Jurkat, Clone E6-1 (cell line): ENCODE measurements around the gene HIGD2A.
A peak's percentile ranks its signal among the peaks of the same experiment; 100 is the strongest.

Experiments
- DNase-seq: peaks from one replicate; pipeline ENCODE4 v3.0.0-alpha.2; 2011; ENCODE audit warnings: low read depth, low spot score
- H3K4me3 ChIP-seq: 2 replicates; pipeline ENCODE4 v1.5.1; 2011; ENCODE audit warnings: mild to moderate bottlenecking, low read length, control low read depth, moderate library complexity

The HIGD2A gene

DNA sequence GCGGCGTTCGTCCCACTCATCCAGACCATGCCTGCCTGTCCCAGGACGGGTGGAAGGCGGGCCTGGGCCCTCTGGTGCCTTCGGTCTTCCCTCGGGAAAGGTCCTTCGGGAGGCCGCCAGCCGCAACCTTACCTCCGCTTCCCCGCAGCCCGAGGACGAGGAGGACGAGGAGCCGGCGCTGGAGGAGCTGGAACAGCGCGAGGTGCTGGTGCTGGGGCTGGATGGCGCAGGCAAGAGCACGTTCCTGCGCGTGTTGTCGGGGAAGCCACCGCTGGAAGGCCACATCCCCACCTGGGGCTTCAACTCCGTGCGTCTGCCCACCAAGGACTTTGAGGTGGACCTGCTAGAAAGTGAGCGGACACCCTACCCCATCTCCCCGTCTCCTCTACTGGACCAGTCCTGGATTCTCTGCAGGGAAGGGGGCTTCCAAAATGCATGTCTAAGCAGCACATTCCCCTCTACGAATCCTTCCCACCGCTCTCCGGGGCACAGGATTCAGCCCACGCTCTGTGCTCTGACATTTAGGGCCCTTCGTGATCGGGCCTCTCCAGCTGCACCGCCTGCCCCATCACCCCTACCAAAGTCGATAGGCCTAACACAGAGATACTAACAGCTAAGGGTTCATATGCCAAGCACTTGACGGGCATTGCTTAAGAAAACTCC lies 22.2 kb upstream of the HIGD2A start:
- DNase-seq = no peak
- H3K4me3 ChIP-seq = no peak overlapping the region

- H3K4me3 ChIP-seq = no peak overlapping the region
- DNase-seq = no peak
Observed at GRCh38 chr5:176368726-176369125, 19.8 kb upstream of the HIGD2A start.

DNA sequence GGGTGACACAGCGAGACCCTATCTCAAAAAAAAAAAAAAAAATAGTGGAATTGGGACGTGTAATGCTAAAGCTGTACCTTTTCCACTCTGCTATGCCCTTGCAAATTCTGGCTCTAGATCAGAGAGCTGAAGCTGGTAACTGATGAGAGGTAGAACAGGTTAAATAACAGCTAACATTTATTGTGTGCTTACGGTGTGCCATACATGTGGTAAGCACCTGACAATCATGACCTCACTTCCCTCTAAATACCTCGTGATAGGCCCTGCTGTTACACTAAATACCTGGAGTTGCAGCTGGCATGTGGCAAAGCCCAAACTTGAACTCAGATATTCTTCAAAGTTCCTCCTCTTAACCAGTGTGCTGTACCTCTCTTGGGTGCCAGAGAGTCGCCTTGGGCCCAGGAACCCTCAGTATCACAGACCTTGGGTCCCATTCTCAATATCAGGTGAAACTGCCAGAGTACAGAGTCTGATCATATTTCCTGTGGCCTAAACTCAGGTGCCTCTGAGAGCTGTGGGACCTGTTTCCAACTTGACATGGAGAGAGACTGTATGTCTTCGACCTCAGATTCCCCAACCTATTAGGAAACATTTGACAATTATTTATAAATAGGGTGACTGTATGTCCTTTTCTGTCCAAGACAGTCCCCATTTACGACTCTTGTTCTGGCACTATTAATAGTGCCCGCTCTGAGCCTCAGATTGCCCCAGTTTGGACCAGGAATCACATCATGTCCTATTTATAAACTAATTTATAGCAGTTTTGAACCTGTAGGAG lies 18.4 kb upstream of the HIGD2A start:
- no peak for DNase-seq
- H3K4me3 ChIP-seq = no peak overlapping the region

- DNase-seq = no peak
- H3K4me3 ChIP-seq = no peak overlapping the region
Observed at GRCh38 chr5:176371621-176372539, 16.7 kb upstream of the HIGD2A start.

- no peak overlapping the region for H3K4me3 ChIP-seq
Observed at GRCh38 chr5:176373100-176373818, 15.3 kb upstream of the HIGD2A start.

DNA sequence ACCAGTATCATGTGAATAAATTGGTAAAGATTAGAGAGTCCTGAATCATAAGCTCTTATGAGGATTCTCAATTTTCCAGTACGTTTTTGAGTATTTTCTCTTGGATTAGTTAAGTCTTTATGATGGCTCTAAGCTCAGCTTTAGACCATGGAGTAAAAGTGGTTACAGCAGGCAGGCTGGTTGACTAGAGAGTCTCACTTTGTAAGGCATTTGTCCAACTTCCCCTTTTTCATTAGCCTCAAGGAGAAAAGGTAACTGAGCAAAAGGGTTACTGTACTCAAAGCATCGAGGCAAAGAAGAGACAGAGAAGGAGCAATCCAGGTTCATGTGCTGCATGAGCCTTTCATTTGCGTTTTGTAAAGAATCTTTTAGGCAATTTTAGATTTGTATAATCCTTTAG lies 8.7 kb upstream of the HIGD2A start:
- DNase-seq = no peak
- no peak overlapping the region for H3K4me3 ChIP-seq

More at GRCh38 chr5:176373100-176373818, 15.3 kb upstream of the HIGD2A start:
- no peak for DNase-seq

- no peak for DNase-seq
Observed at GRCh38 chr5:176381423-176381822, 7.1 kb upstream of the HIGD2A start.

GRCh38 chr5:176381979-176382378 lies 6.6 kb upstream of the HIGD2A start:
- DNase-seq = no peak

More at GRCh38 chr5:176381423-176381822, 7.1 kb upstream of the HIGD2A start:
- H3K4me3 ChIP-seq = no peak overlapping the region

GRCh38 chr5:176382721-176383120 lies 5.8 kb upstream of the HIGD2A start:
- no peak for DNase-seq
- no peak overlapping the region for H3K4me3 ChIP-seq

More at GRCh38 chr5:176381979-176382378, 6.6 kb upstream of the HIGD2A start:
- no peak overlapping the region for H3K4me3 ChIP-seq

DNA sequence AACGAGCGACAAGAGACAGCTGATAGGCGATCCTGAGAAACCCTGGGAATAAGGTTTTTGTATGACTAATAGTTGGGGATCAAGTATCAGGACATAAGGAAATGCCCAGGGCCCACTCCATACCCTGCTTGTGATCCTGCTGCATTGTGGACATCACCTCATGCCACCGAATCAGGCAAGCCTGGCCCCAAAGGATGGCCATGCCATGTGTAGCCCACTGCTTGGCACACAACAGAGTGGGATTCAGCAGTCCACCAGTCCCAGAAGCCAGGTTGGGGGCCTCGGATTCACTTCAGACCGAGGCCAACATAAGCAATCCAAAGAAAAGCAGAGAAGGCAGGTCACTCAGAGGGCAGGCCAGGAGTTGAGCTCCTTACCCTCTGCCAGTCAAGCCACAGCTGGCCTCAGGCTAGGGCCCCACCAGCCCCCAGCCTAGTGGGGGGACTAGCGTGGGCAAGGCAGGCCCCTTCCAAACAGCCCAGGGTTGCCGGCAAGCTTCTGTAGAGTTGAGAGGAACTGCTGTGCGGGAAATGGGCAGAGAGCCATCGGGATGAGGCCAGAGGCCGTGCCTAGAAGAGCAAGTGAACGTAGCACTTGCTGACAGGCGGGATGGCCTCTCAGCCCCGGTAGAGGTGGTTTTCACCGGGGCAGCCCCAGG lies 5.2 kb upstream of the HIGD2A start:
- DNase-seq = no peak
- H3K4me3 ChIP-seq = no peak overlapping the region

DNA sequence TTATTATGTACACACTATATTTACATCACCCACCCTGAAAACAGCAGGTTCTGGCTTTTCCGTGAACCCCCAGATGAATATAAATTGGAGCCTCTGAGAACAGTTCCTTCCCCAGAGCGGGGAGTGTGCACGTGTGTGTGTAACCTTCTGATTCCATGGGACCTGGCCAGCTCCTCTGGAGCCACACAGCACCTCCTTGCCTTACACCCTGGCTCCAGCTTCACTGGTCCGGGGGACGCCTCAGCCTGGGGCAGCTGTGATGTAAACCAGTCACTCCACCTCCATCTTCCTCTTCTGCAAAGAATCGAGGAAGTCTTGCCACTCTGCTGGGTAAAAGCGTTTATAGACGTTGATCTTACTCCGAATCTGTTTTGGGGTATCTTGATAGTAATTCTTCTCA lies 4.6 kb upstream of the HIGD2A start:
- DNase-seq = no peak

GRCh38 chr5:176384366-176384930 lies 4.1 kb upstream of the HIGD2A start:
- H3K4me3 ChIP-seq = no peak overlapping the region
- no peak for DNase-seq

More for the DNA sequence above, 4.6 kb upstream of the HIGD2A start:
- H3K4me3 ChIP-seq = no peak overlapping the region

- no peak overlapping the region for H3K4me3 ChIP-seq
- no peak for DNase-seq
Observed at GRCh38 chr5:176384991-176385390, 3.6 kb upstream of the HIGD2A start.

GRCh38 chr5:176386491-176386890 lies 2.1 kb upstream of the HIGD2A start:
- no peak overlapping the region for H3K4me3 ChIP-seq
- DNase-seq = no peak

DNA sequence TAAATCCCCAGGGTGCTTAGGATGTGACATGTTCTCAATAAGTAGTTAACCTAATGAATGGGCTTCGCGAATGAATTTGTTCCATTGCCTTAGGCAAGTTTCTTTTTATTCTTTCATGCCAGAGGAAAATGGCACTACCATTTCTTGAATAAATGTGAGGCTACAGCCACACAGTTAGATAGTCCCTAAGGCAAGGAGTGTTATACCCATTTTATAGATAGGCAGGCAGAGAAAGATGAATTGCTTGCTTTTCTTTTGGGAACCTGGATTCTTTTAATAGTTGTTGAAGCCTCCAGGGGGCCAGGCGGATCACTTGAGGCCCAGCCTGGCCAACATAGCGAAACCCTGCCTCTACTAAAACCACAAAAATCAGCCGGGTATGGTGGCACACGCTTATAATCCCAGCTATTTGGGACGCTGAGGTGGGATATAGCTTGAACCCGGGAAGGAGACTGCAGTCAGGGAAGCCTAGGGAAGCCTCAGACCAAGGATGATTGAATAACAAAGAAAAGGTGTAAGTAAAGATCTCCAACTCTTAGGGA lies 1.1 kb upstream of the HIGD2A start:
- DNase-seq = peak; percentile 9
- H3K4me3 ChIP-seq = peak overlapping the region; percentile 82

DNA sequence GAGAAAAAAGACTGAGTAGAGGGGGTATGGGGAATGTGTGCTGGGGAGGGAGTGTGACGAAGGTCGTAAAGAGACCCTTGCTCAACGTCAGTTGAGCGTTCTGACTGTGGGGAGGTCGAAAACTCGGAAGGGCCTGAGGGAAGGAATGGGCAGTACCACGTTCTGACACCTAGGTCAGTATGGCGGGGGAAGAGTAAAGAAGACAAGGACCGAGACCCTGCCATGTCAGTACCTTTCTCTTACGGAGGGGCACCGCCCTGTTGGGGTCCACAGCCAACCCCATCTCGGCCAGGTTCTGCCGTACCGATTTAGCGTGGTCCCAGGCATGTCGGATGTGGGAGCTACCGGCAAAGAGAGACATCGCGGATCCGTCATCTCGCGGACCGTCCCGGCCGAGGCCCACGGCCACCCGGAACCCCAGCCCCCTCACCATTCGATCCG lies 528 bp upstream of the HIGD2A start:
- H3K4me3 ChIP-seq = peak overlapping the region; percentile 82
- DNase-seq = peak; percentile 6

GRCh38 chr5:176389135-176390123 lies 878 bp downstream of the HIGD2A start:
- DNase-seq = no peak
- peak overlapping the region; percentile 82 for H3K4me3 ChIP-seq
